Fibroblast of lung (primary cell): ENCODE results near the gene FAM117A. TPM values are rescaled to one million over a fixed set of nuclear protein-coding genes. Genes with fewer than 3 reads are reported as not detected.

ENCODE experiments used
- DNase-seq, 2 donors: peaks; one replicate each; pipeline versions ENCODE4 v3.0.0 to v3.0.0-alpha.2; 2010; ENCODE audit warnings: low read depth in 2 of 2
- H2AFZ ChIP-seq: 2 replicates; pipeline ENCODE4 v1.5.1; 2012; ENCODE audit warnings: low read length, control low read depth, inconsistent platforms
- H3K27ac ChIP-seq: 2 replicates; pipeline ENCODE4 v1.5.1; 2011; ENCODE audit warnings: low read length, control low read depth; ENCODE audit not compliant: insufficient read depth
- H3K27me3 ChIP-seq: 2 replicates; pipeline ENCODE4 v1.5.1; 2011; ENCODE audit warnings: mild to moderate bottlenecking, low read length; ENCODE audit not compliant: control insufficient read depth, insufficient read depth
- H3K36me3 ChIP-seq: 2 replicates; pipeline ENCODE4 v1.5.1; 2011; ENCODE audit warnings: low read length; ENCODE audit not compliant: control insufficient read depth, insufficient read depth
- H3K4me1 ChIP-seq: 2 replicates; pipeline ENCODE4 v1.5.1; 2011; ENCODE audit warnings: low read length; ENCODE audit not compliant: control insufficient read depth, insufficient read depth; ENCODE audit errors: extremely low read depth
- H3K4me2 ChIP-seq: 2 replicates; pipeline ENCODE4 v1.5.1; 2011; ENCODE audit warnings: low read length, control low read depth; ENCODE audit not compliant: insufficient read depth; ENCODE audit errors: extremely low read depth
- H3K4me3 ChIP-seq, 4 experiments: fragments of 200-600 bp in 1 of 4; sonication (generic) in 1 of 4; replicated peaks in 1 of 4; 2 replicates each; pipeline ENCODE4 v1.5.1; 2011 to 2016; ENCODE audit warnings: low read length in 4 of 4, low read depth in 3 of 4, mild to moderate bottlenecking in 3 of 4, control low read depth in 2 of 4, inconsistent platforms in 1 of 4, mixed read lengths in 1 of 4; ENCODE audit not compliant: insufficient read depth in 1 of 4; ENCODE audit errors: control extremely low read depth in 1 of 4
- H3K79me2 ChIP-seq: 2 replicates; pipeline ENCODE4 v1.5.1; 2012; ENCODE audit warnings: mild to moderate bottlenecking, low read length, inconsistent platforms; ENCODE audit not compliant: control insufficient read depth, insufficient read depth
- H3K9ac ChIP-seq: 2 replicates; pipeline ENCODE4 v1.5.1; 2011; ENCODE audit warnings: mild to moderate bottlenecking, low read length, control low read depth; ENCODE audit not compliant: insufficient read depth
- H3K9me3 ChIP-seq: 2 replicates; pipeline ENCODE4 v1.5.1; 2012; ENCODE audit warnings: low read depth, low read length; ENCODE audit not compliant: control insufficient read depth, insufficient read depth
- H4K20me1 ChIP-seq: 2 replicates; pipeline ENCODE4 v1.5.1; 2011; ENCODE audit warnings: low read length; ENCODE audit not compliant: control insufficient read depth, insufficient read depth; ENCODE audit errors: extremely low read depth
- CTCF ChIP-seq, 2 donors: IDR thresholded peaks in 1 of 2; conservative IDR thresholded peaks in 1 of 2; 1 replicate in 1 of 2; 2 replicates in 1 of 2; pipeline ENCODE4 v1.5.1; 2011 to 2012; ENCODE audit warnings: low read length in 2 of 2, control low read depth in 1 of 2, inconsistent platforms in 1 of 2, low read depth in 1 of 2, mild to moderate bottlenecking in 1 of 2
- EZH2 ChIP-seq: IDR thresholded peaks from 2 replicates; pipeline ENCODE4 v1.5.1; 2012; ENCODE audit warnings: low read length, control low read depth, mild to moderate bottlenecking; ENCODE audit errors: missing control alignments
- polyA plus RNA-seq, 2 donors: library from polyadenylated mRNA; depleted of rRNA in 1 of 2; stranded (reverse) in 1 of 2; unstranded in 1 of 2; fragments of >200 nt; gene quantifications; 2 replicates each; pipeline ENCODE4 v1.2.1, GENCODE V29; 2011 to 2012; ENCODE audit warnings: missing spikeins in 1 of 2
- total RNA-seq: library from RNA; depleted of rRNA; stranded (reverse); fragments of >200 nt; gene quantifications from 2 replicates; pipeline ENCODE4 v1.2.1, GENCODE V29; 2014

Gene FAM117A
- total and polyA plus RNA-seq, 2 donors (not counting 1 experiment from before 2014, with no cell fraction given): 2.4 to 3.3 TPM

- no peak overlapping the region for H3K4me3 ChIP-seq
- no peak for DNase-seq
- no peaks in the 10 kb centered on the region for H3K9me3 ChIP-seq
- H3K27ac ChIP-seq: no peak overlapping the region
- no peaks in the 10 kb centered on the region for H4K20me1 ChIP-seq
- peaks cover 16% of the 10 kb centered on the region for H3K36me3 ChIP-seq
- no peak overlapping the region for H3K9ac ChIP-seq
- no peak overlapping the region for H2AFZ ChIP-seq
- no peaks in the 10 kb centered on the region for H3K4me1 ChIP-seq
- TF ChIP-seq EZH2 (no peak), CTCF (conservative IDR thresholded peaks at IDR 0.05 in 1 of 2, IDR thresholded peaks at IDR 0.05 in 1 of 2; ENCODE audit: low read depth in 1 of 2, low read length in 2 of 2) (no peak)
- H3K79me2 ChIP-seq: no peaks in the 10 kb centered on the region
- H3K4me2 ChIP-seq: no peak overlapping the region
- no peaks in the 10 kb centered on the region for H3K27me3 ChIP-seq
Observed at GRCh38 chr17:49699966-49700575, 63.9 kb downstream of the FAM117A start.

- H3K4me2 ChIP-seq: no peak overlapping the region
- no peak overlapping the region for H2AFZ ChIP-seq
- no peak overlapping the region for H3K9ac ChIP-seq
- H3K36me3 ChIP-seq: peaks cover 5% of the 10 kb centered on the region
- no peaks in the 10 kb centered on the region for H3K9me3 ChIP-seq
- no peaks in the 10 kb centered on the region for H4K20me1 ChIP-seq
- no peak overlapping the region for H3K4me3 ChIP-seq
- H3K4me1 ChIP-seq: no peaks in the 10 kb centered on the region
- H3K79me2 ChIP-seq: no peaks in the 10 kb centered on the region
- no peaks in the 10 kb centered on the region for H3K27me3 ChIP-seq
- no peak for DNase-seq
- TF ChIP-seq CTCF (conservative IDR thresholded peaks at IDR 0.05 in 1 of 2, IDR thresholded peaks at IDR 0.05 in 1 of 2; ENCODE audit: low read depth in 1 of 2, low read length in 2 of 2) (no peak), EZH2 (no peak)
- no peak overlapping the region for H3K27ac ChIP-seq
Observed at GRCh38 chr17:49698005-49698404, 65.9 kb downstream of the FAM117A start.

DNA sequence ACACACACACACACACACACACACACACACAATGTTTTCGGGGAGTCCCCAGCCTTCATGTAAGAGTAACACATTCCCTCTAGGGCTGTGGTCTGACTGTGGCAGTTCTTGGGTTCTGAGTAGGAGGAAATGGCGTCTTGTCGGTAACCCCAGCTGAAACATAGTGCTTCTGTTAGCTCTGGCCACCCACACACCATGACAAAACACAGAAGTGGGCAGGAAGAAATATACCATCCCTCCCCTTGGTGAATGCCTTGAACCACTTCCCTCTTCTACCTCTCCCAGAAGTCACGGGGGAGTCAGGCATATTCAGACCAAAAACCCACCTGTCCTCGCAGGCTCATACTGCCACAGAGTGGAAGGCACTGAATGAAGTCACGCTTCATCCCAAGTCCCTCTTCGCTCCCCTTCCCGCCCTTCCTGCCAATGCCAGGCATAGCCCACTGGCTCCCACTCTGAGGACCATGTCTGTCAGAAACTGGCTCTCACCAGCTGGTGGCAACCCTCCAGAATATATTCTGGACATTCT, 67.6 kb downstream of the FAM117A start:
- Histone ChIP-seq H3K27ac (no peak overlapping the region), H2AFZ (no peak overlapping the region), H4K20me1 (no peaks in the 10 kb centered on the region), H3K9me3 (no peaks in the 10 kb centered on the region), H3K4me3 (no peak overlapping the region), H3K36me3 (peaks cover 2% of the 10 kb centered on the region), H3K4me2 (no peak overlapping the region), H3K79me2 (no peaks in the 10 kb centered on the region), H3K9ac (no peak overlapping the region), H3K4me1 (no peaks in the 10 kb centered on the region), H3K27me3 (no peaks in the 10 kb centered on the region)
- DNase-seq: peak in 1 of 2 donors; percentile 27
- TF ChIP-seq CTCF (conservative IDR thresholded peaks at IDR 0.05 in 1 of 2, IDR thresholded peaks at IDR 0.05 in 1 of 2; ENCODE audit: low read depth in 1 of 2, low read length in 2 of 2): no peak
- TF ChIP-seq EZH2: no peak
